Fibroblast of villous mesenchyme (primary cell): ENCODE measurements around the gene MSRB3. TPM values are rescaled to one million over a fixed set of nuclear protein-coding genes. Genes with fewer than 3 reads are reported as not detected.

Experiments
- DNase-seq: peaks from one replicate; pipeline ENCODE4 v3.0.0-alpha.2; 2010; ENCODE audit warnings: low read depth
- H3K4me3 ChIP-seq: 2 replicates; pipeline ENCODE4 v1.5.1; 2011; ENCODE audit warnings: low read depth, mild to moderate bottlenecking, low read length
- CTCF ChIP-seq: IDR thresholded peaks from 2 replicates; pipeline ENCODE4 v1.5.1; 2012; ENCODE audit warnings: low read depth, mild to moderate bottlenecking, low read length; ENCODE audit not compliant: insufficient read depth
- total RNA-seq: library from RNA; depleted of rRNA; stranded (reverse); fragments of >200 nt; gene quantifications from 2 replicates; pipeline ENCODE4 v1.2.3, GENCODE V29; 2012

MSRB3 gene
- total RNA-seq, 1 donor, result 111 TPM

DNA sequence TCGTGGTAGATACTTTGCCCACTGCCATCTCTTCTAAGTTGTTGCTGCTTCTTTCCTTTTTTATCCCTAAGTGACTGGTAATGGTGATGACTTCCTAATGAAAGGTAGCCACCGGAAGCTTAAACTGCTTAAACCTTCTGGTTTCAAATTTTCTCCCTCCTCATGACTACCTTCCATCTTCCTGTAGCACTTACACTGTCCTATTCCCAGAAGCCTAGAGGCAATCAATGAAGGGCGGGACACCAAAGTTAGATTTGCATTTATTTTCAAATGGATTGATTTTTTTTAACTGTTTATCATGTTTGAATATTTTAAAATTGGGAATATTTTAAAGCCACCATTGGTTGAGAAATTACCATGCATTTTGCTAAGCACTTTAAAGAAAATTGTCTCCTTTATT lies 64.7 kb downstream of the MSRB3 start:
- TF ChIP-seq CTCF, result no peak

GRCh38 chr12:65343801-65344200 lies 65.3 kb downstream of the MSRB3 start:
- no peak for DNase-seq
- no peak overlapping the region for H3K4me3 ChIP-seq
- TF ChIP-seq CTCF, result no peak

More for the DNA sequence above, 64.7 kb downstream of the MSRB3 start:
- no peak for DNase-seq
- no peak overlapping the region for H3K4me3 ChIP-seq

GRCh38 chr12:65355461-65355860 lies 77.0 kb downstream of the MSRB3 start:
- DNase-seq, result peak; percentile 53
- H3K4me3 ChIP-seq, result no peak overlapping the region
- no peak for TF ChIP-seq CTCF

DNA sequence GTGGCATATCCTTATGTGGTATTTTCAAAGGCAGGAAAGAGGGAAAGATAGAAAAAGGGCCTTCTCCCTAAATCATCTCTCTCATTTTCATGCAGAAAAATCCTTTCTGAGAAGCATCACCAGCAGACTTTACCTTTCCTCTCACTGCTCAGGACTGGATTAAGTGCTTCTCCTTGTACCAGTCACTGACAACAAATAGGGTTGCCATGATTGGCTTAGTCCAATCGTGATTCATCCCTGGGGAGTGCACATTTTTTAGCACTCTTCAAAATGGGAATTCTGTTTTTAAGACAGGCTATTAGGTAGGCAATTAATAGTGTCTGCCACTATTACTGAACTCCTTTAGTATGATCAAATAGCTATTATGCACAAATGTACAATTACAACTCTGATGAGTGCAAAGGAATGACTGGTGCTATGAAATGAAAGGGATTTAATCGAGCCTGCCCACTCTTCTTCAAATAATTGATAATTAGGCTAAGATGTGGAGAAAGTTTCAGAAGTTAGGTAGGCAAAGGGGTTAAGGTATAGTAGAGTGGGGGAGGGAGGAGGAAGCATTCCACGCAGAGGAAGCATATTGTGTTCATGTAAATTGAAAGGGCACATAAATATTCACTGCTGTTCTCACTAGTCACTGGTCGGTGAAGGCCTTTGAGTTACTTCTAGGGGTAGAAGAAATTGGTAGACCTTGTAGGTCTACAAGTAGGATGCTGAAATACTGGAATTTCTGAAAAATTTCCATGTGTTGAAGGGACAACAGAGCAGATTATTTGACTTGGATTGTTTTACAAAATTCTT lies 84.0 kb downstream of the MSRB3 start:
- TF ChIP-seq CTCF, result no peak
- no peak for DNase-seq
- no peak overlapping the region for H3K4me3 ChIP-seq

GRCh38 chr12:65364046-65364445 lies 85.6 kb downstream of the MSRB3 start:
- peak; percentile 25 for DNase-seq
- no peak for TF ChIP-seq CTCF
- no peak overlapping the region for H3K4me3 ChIP-seq

DNA sequence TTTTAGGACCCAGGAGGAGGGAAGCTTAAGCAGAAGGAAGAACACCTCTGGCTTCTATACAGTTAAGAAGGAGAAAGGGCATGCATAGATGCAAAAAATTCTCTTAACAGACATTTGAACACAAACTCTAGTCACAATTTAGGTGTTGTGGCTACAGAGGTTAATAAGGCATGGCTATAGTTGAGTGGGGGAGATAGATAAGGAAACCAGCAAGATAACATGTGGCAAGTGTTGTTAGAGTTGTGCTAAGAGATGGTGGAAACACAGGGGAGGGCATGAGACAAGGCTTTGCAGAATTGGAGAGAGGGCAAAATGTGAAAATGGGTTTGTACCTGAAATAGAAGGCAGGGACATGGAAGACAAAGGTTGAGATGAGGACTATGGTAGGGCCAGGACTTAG lies 88.9 kb downstream of the MSRB3 start:
- TF ChIP-seq CTCF, result no peak
- no peak overlapping the region for H3K4me3 ChIP-seq
- no peak for DNase-seq

GRCh38 chr12:65368055-65368454 lies 89.6 kb downstream of the MSRB3 start:
- TF ChIP-seq CTCF, result no peak

More at GRCh38 chr12:65368055-65368454, 89.6 kb downstream of the MSRB3 start:
- H3K4me3 ChIP-seq, result no peak overlapping the region
- peak; percentile 64 for DNase-seq
